ENCODE data around the gene ABL2.

The ABL2 gene

GRCh38 chr1:179124873-179125272 lies 104.6 kb downstream of the ABL2 start:
- DNase-seq (ENCODE audit: insufficient read length, low spot score) (no peak), FAIRE-seq (no peak)
- TF ChIP-seq POLR2A (IDR thresholded peaks at IDR 0.05; ENCODE audit: low read depth, low read length), result no peak

DNA sequence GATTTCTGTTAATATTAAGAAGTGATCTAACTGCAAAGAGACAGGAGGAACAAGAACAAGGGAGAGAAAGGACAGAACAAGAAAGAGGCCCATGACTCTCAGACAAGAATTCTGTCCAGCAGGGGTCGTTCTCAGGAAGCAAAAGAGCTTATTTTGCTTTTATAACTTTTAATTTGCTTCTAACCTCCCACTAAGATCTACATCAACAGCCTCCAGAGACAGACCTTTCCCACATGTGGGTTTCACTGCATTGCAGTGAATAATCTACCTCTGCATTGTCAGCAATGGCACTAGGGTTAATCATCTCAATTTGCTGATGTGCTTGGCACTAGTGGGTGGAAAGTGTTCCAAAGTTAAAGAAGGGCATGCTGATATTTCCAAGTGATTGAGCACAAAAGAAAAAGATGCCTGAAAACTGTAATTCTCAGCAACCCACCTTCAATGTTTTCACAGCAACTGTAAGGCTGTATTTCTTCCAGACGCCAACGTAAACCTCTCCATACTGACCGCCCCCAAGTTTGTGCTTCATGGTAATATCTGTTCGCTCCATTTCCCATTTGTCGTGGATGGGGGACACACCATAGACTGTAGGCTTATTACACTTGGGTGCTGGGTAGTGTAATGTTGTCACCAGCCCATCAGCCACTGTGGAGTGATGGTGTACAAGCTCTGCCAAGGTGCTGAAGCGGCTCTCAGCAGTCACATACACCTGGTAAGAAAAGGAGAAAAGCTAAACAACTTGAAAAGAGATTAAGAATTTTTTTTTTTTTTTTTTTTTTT lies 108.1 kb downstream of the ABL2 start:
- no peak for TF ChIP-seq POLR2A (IDR thresholded peaks at IDR 0.05; ENCODE audit: low read depth, low read length)
- FAIRE-seq, result peak; percentile 33
- DNase-seq (ENCODE audit: insufficient read length, low spot score), result no peak

DNA sequence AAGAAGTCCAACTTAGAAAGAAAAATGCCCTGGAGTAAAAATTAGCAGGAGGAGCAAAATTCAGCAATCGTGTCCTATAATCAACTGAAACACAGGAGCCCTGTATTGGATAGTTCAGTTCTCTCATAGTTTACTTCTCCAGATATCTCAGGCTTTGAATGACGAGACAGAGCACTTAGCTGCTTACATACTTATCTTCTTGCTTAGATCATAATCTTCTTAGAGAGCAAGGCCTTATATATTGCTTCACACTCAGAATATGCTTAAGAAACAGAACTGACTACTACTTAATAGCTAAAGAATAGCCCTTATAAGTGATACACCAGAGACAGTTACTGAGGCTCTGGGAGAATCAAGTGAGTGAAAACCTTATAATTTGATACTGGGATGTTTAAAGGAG lies 108.7 kb downstream of the ABL2 start:
- FAIRE-seq (no peak), DNase-seq (ENCODE audit: insufficient read length, low spot score) (no peak)
- no peak for TF ChIP-seq POLR2A (IDR thresholded peaks at IDR 0.05; ENCODE audit: low read depth, low read length)

GRCh38 chr1:179119513-179119912 lies 110.0 kb downstream of the ABL2 start:
- no peak for TF ChIP-seq POLR2A (IDR thresholded peaks at IDR 0.05; ENCODE audit: low read depth, low read length)
- no peak for DNase-seq (ENCODE audit: insufficient read length, low spot score)
- FAIRE-seq, result no peak

DNA sequence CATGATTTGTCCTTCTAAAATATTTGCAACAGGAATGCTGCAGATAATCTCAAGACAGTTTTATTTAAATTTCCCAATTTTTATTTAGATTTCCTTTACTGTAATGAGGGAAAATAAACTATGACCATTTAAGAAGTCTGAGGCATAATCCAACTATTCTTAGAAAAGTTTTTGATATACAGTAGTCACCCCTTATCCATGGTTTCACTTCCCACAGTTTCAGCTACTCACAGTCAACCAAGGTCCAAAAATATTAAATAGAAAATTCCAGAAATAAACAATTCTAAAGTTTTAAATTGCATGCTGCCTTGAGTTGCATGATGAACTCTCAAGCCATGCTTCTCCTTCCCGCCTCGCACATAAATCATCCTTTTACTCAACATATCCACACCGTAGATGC lies 114.3 kb downstream of the ABL2 start:
- no peak for FAIRE-seq
- TF ChIP-seq POLR2A (IDR thresholded peaks at IDR 0.05; ENCODE audit: low read depth, low read length), result no peak
- no peak for DNase-seq (ENCODE audit: insufficient read length, low spot score)

DNA sequence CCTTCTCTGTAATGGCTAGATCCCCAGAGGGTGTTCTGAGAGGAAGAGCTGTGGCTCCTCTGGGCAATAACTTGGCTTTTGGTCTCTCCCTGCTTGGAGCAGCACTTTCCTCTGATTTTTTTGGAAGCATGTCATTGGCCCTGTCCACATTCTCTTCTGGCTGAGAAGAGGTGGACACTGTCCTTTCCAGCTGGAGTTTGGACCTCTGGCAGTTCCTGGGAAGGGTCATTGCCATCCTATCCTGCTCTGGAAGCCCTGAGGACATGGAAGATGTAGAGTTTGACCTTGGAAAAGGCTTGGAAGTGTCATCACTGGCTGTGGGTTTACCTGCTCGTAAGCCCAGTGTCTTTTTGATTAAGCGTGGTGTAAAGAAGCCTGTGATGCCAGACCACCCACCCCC lies 120.8 kb downstream of the ABL2 start:
- DNase-seq (ENCODE audit: insufficient read length, low spot score), result no peak
- FAIRE-seq, result no peak
- TF ChIP-seq POLR2A (IDR thresholded peaks at IDR 0.05; ENCODE audit: low read depth, low read length), result no peak

GRCh38 chr1:179107706-179108629 lies 121.5 kb downstream of the ABL2 start:
- TF ChIP-seq POLR2A (IDR thresholded peaks at IDR 0.05; ENCODE audit: low read depth, low read length), result no peak
- FAIRE-seq (no peak), DNase-seq (ENCODE audit: insufficient read length, low spot score) (no peak)

DNA sequence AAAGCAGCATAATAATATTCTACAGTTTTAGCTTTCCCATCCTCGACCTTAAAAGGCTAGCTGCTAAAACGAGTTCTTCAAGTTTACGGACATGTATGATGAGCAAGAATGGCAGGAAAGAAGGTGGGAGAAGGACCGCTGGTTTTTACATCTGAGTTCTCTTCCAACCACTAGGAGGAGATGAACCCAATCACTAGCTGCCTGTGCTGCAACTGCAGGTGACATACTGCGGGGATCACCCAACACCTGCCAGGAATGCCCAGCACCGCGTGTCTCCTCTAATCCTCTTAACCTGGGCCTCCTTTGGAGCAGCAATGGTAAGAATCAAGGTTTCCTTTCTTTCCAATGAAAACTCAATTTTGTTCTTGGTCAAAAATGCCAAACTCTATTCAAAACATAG lies 124.1 kb downstream of the ABL2 start:
- no peak for TF ChIP-seq POLR2A (IDR thresholded peaks at IDR 0.05; ENCODE audit: low read depth, low read length)
- DNase-seq (ENCODE audit: insufficient read length, low spot score) (no peak), FAIRE-seq (no peak)

GRCh38 chr1:179104611-179105250 lies 124.7 kb downstream of the ABL2 start:
- TF ChIP-seq POLR2A (IDR thresholded peaks at IDR 0.05; ENCODE audit: low read depth, low read length), result no peak
- no peak for FAIRE-seq
- DNase-seq (ENCODE audit: insufficient read length, low spot score), result no peak

GRCh38 chr1:179103999-179104398 lies 125.5 kb downstream of the ABL2 start:
- FAIRE-seq (no peak), DNase-seq (ENCODE audit: insufficient read length, low spot score) (no peak)
- TF ChIP-seq POLR2A (IDR thresholded peaks at IDR 0.05; ENCODE audit: low read depth, low read length), result no peak

- no peak for DNase-seq (ENCODE audit: insufficient read length, low spot score)
- no peak for FAIRE-seq
- TF ChIP-seq POLR2A (IDR thresholded peaks at IDR 0.05; ENCODE audit: low read depth, low read length), result no peak
Observed at GRCh38 chr1:179101566-179101965, 127.9 kb downstream of the ABL2 start.

DNA sequence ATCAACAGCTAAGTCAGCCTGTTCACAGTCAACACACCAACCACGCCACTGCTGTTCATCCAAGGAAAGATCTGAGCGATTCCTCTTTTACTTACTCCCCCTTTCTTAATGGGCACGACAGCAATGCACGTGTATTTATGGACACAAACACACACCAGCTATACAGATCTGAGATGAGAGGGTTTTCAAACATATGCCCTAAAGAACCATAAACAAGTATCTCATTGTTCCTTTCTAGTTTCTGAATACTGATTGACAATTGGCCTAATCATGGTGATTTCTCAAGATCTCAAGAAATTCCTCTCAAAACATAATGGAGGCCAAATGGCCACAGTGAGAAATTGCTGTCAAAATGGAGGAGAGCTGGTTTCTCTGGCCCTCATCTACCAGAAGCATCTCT lies 129.6 kb downstream of the ABL2 start:
- TF ChIP-seq POLR2A (IDR thresholded peaks at IDR 0.05; ENCODE audit: low read depth, low read length), result no peak
- no peak for FAIRE-seq
- DNase-seq (ENCODE audit: insufficient read length, low spot score), result no peak

- DNase-seq (ENCODE audit: insufficient read length, low spot score) (no peak), FAIRE-seq (no peak)
- no peak for TF ChIP-seq POLR2A (IDR thresholded peaks at IDR 0.05; ENCODE audit: low read depth, low read length)
Observed at GRCh38 chr1:179095924-179096323, 133.6 kb downstream of the ABL2 start.

DNA sequence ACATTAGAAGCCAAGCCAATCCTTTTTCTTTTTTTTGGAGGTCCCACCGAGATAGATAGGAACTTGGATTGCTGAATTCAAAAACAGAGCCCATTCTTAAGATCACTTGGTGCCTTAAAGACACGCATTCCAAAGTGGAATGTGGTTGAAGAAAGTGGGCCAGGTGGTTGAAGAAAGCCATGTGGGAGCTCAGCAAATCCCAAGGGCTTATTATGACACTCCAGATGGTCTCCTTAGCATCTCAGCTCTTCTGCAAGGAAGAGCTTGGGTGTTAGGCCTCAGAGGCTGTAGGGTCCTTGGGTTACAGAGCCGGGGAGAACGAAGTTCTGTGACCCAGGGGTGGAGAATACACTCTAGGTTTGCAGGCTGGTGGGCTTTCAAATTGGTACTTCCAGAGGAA lies 134.1 kb downstream of the ABL2 start:
- TF ChIP-seq POLR2A (IDR thresholded peaks at IDR 0.05; ENCODE audit: low read depth, low read length), result no peak
- FAIRE-seq (no peak), DNase-seq (ENCODE audit: insufficient read length, low spot score) (no peak)

Data from H54 (cell line).